ENCODE results near the gene FAM185A.
"Not testable (repeated sequence)": the region's sequence is repeated elsewhere in the genome, so short reads cannot be mapped to it uniquely, and the experiment has no call there.

FAM185A gene

DNA sequence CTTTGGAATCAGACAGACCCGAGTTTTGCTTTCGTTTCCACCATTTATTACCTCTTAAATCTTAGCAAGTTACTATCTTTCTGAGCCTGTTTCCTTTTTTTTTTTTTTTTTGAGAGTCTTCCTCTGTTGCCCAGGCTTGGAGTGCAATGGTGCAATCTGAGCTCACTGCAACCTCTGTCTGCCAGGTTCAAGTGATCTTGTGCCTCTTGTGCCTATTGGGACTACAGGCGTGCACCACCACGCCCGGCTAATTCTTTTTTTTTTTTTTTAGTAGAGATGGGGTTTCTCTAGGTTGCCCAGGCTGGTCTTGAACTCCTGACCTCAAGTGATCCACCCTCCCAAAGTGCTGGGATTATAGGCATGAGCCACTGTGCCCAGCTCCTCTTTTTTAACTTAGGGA, 84.5 kb downstream of the FAM185A start:
- DNase-seq = no peak

DNA sequence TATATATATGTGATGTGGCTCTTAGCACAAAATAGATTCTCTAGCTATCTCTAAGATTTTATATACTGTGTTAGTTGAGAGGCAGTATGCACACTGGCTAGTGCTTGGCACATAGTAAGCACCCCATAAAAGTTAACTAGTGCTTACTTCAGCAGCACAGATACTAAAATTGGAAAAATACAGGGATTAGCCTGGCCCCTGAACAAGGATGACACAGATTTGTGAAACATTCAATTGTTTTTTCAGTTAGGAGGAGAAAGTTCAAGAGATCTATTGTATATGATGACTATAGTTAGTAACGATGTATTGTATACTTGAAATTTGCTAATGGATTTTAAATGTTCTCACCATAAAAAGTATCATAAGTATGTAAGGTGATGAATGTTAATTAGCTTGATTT, 85.7 kb downstream of the FAM185A start:
- no peak for DNase-seq

DNA sequence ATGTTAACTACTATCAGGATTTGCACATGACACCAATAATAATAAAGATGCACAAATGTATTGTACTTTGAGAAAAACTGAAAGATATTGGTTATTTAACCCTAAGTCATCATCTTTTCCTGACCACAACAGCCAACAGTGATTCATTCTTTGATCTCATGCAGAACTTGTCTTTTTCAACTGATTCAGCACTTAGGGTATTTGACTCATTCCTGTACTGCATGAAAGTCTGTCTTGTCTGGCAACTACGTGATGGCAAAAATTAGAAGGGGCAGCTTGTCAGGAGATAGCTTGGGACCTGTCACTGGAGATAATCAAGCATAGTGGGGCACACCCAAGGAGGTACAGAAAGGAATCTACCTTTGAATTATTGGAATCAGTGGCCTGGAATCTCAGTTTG, 86.2 kb downstream of the FAM185A start:
- DNase-seq = no peak

DNA sequence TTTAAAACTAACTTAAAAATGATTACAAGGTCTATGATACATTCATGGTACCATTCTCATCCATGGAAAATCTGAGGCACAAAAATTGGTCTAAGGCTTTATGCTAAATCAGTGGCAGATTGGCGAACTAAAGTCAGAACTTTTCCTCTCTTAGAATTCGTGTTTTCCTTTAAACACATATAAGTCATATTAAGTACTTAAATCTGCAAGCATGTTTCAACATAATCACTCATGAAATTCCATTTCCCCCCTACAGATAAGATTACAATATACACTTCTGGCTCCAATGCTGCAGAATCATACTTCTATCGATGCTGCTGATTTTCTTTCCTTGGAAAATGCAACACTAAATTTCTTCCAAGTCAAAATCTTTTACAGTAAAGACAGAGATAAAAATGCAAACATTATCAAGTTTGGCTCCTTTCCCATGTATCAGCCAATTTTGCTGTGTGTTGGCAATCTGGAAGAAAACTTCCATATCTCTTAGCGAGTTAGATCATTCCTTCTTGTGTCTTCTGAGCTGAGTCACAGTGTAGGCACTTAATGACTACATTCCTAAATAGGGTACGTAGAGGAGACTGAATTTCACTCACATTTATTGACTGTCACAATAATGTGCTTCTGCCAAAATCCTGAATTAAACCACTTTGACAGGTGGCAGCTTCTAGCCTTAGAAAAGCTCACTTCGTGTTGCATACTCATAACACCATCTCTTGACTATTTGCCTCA, 87.6 kb downstream of the FAM185A start:
- no peak for DNase-seq

DNA sequence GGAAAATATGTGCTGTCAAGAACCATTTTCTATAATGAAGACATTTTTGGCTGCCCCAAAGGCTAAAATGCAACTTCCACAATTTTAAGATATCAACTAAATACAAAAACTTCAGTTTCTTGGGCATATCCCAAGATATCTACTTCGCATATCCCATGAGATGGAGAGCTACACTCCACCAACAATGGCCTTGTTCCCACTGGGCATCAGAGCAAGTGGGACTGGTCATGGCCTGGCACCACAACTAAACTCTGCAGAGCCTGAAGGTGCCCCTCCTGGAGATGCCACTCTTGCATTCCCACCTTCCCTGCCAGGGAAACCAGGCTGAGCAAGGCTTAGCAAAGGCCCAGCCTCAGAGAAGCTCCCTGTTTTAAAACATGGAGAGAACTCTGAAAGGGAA, 88.2 kb downstream of the FAM185A start:
- DNase-seq = no peak

DNA sequence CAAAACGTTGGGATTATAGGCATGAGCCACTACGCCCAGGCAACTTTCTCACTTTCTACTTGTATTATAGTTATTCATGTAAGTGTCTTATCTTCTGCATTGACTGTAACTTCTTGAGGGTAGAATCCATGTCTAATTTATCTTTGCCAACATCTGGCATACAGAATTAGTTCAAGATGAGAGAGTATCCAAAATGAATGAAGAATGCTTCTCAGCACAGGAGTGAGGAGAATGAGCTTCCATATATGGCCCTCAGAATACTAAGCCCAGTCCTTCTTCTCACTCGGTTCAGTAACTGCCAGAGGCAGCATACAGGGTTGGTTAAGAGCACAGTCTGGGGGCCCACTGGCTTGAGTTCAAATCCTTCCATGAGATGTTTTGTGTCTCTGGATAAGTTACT, 89.0 kb downstream of the FAM185A start:
- DNase-seq = no peak

DNA sequence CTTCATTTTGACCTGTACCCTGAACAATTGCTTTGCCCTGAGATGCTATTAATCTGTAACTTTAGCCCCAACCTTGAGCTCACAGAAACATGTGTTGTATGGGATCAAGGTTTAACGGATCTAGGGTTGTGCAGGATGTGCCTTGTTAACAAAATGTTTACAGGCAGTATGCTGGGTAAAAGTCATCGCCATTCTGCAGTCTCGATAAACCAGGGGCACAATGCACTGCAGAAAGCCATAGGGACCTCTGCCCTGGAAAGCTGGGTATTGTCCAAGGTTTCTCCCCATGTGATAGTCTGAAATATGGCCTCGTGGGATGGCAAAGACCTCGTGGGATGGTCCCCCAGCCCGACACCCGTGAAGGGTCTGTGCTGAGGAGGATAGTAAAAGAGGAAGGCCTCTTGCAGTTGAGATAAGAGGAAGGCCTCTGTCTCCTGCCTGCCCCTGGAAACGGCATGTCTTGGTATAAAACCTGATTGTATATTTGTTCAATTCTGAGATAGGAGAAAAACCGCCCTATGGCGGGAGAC, 89.8 kb downstream of the FAM185A start:
- not testable (repeated sequence) for DNase-seq

DNA sequence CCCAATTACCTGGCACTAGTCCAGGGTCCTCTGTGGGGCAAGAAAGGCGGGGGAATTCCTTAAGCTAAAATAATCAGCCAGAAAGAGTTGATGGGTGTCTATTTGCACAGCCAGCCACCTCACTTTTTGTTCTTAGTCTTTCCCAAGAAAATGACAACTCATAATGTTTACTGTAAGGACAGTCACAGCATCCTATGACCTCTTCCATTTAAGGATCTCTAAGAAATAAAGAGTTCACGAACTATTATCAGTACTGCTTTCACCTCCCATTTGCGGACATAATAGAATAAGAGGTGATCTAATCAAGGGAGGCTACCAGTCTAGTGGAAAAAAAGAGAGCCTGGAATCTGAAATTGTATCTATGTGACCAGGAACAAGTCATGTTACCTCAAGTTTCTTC, 91.6 kb downstream of the FAM185A start:
- DNase-seq = no peak

DNA sequence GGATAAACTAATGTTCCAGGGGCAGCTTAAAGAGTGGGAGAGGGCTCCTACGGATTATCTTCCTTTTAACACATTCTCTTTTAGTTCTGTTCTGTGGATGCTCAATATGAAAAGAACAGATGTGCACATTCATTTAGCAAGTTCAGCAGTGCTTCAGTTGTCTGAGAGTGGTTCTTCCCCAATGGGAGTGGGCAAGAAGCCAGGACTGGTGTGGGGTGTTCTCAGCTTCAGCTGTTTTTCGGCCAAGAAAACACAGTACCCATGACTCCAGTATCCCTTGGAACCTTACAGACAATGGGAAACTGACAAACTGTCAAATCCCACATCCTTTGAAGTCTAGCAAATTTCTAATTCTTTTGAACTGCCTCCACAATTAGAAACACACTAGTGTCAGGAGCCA, 92.5 kb downstream of the FAM185A start:
- DNase-seq = no peak

DNA sequence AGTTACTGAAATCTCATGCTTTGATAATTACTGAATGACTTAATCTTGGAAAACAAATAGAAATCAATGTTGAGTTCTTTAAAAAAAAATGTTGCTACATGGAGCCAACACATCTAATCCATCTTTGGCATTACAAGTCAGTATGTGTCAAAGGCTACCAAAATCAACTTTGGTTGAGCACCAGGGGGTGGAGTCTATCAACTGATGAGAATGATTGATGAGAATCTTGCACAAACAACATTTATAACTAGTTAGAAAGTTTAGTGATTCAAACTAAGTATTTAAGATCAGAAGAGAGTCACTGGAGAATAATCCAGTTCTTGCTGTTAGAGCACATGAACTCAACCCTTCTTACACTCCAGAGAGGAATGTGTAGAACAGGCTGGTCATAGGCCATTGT, 93.5 kb downstream of the FAM185A start:
- no peak for DNase-seq

DNA sequence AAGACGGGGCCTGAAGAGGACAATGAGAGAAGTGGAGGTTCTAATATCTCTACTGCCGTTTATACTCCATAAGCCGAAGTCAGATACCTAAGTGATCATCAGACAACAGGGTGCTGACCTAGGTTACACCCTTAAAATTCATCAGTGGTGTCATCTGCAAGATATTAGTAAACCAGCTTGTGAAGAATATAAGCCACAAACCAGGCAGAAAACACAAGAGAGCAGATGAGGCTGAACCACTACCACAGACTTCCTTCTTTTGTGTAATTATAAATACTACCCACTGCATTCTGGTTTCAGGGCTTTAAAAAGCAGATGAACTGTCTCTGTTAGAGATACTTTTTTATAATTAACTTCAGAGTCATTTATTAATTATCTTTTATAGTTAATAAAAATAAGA, 95.1 kb downstream of the FAM185A start:
- DNase-seq = peak; percentile 35

DNA sequence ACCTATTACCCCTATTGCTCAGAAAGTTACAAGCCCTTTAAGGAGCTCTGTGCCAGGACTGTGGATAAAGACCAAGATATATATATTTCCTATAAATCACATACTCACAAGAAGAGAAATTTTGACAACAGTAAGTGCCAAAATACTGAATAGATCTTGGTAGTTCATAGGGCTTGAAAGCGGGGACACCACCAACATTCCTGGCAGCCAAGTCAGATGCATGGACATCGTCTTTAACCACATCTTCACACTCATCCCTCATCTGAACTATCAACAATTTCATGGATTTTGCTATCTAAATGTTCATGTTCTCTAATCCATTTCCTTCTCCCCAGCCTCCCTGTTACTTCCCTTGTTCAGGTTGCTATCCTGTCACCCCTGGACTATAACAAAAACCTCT, 96.5 kb downstream of the FAM185A start:
- DNase-seq = no peak

DNA sequence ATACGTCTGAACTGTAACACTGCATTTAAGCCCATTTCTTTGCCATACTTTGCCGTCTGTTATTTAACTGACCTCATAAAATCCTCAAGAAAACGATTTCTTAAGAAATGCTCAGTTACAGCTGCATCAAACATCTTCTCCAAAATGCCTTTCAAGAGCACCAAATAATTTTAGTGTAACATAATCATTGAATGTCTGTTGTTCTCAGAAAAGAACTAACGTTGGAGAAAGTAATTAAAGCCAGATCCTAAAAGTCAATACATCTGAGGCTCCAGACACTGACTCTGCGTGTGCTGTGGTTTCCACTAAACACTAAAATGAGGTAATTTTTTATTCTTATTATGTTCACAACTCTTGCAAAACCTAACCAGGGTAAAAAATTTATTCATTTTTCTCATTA, 100.3 kb downstream of the FAM185A start:
- DNase-seq = no peak

DNA sequence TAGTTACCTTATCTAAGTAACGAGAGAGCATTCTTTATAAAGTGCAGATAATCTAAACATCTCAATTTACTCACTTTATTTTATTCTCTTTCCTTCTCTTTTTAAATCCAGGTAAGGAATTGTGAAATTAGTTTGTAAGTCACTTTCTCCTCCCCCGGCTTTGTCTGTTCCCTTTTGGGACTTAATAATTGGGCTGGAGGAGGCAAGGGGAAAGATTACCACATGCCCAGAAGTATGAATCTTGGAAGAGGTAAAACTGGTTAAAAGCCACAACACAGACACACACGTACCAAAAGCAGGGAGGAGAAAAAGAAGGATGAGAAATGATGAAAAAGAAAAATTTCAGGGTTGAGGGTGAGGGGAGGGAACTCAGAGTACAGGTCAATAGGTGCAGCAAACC, 100.7 kb downstream of the FAM185A start:
- DNase-seq = no peak

DNA sequence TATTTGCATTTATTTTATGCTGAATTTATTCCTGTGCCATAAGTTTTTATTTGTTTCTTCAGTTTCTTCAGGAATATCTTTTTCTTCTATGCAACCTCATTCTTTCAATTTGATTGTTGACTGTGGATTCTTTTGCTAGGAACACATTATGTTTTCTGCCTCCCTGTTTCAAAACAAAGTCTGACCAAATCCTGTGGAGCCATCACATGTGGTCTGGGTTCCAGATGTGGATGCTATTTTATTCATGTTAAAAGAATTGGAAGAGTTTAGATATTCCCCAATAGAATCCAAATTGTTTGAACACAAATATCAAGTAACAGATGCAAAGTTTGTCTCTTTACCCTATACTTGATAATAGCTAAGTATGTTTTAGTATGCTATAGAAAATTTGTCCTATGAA, 107.2 kb downstream of the FAM185A start:
- no peak for DNase-seq
